22Rv1 (cell line): ENCODE results near the gene ACOXL.

Experiments used
- CTCF ChIP-seq: fragments of 450-650 bp; IDR thresholded peaks from 2 replicates; pipeline ENCODE4 v1.5.1; 2017; ENCODE audit warnings: mild to moderate bottlenecking
- ZFX ChIP-seq: fragments of 450-650 bp; IDR thresholded peaks from 2 replicates; pipeline ENCODE4 v1.6.1; 2017; ENCODE audit warnings: antibody characterized with exemption, borderline replicate concordance

DNA sequence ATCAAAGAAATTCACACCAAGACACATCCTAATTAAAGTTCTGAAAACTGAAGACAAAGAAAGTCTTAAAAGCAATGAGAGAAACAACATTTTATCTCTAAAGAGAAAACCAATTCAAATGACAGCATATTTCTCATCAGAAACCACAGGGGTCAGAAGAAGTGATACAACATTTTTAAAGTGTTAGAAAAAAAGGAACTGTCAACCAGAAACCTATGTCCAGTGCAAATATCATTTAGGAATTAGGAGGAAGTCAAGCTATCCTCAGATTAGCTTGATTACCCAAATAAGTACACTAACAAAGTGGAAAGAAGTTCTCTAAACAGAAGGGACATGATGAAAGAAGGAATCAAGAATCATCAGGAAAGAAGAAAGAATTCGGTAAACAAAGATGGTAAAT, 328.8 kb downstream of the ACOXL start:
- TF ChIP-seq CTCF (no peak), ZFX (no peak)
